GM18951 (cell line): Measurements from ENCODE around the gene TRIP11.

Source experiments
- POLR2A ChIP-seq: IDR thresholded peaks from 4 replicates; pipeline ENCODE4 v1.6.1; 2011; ENCODE audit warnings: mild to moderate bottlenecking; ENCODE audit not compliant: insufficient read length, insufficient read depth; ENCODE audit errors: extremely low read depth
- in situ Hi-C: fragments of 300-500 bp; cut with MboI; formaldehyde crosslinking; loops from one replicate; pipeline ENCODE4 v1.12.0; 2022; ENCODE audit warnings: low sequenced_read_pairs, mixed read lengths, inconsistent platforms; ENCODE audit not compliant: unreplicated experiment

TRIP11 gene

GRCh38 chr14:91956616-91957015, 83.2 kb downstream of the TRIP11 start:
- no peak for TF ChIP-seq POLR2A
- in situ Hi-C loops, result no loop called here

- no peak for TF ChIP-seq POLR2A
- in situ Hi-C loops, result no loop called here
Measured at GRCh38 chr14:91955168-91955567, 84.7 kb downstream of the TRIP11 start.

- in situ Hi-C loops, result no loop called here
- TF ChIP-seq POLR2A, result no peak
Measured at GRCh38 chr14:91953170-91953985, 86.5 kb downstream of the TRIP11 start.

- in situ Hi-C loops, result no loop called here
Measured at GRCh38 chr14:91947475-91948184, 92.2 kb downstream of the TRIP11 start, which contains the start of gene FBLN5. TSS of gene FBLN5 (minus strand) at chr14:91947694. CDS start at chr14:91947229, 465 bp downstream.

GRCh38 chr14:91946622-91947474, 93.0 kb downstream of the TRIP11 start:
- in situ Hi-C loops, result no loop called here
- TF ChIP-seq POLR2A, result no peak

More at GRCh38 chr14:91947475-91948184, 92.2 kb downstream of the TRIP11 start, which contains the start of gene FBLN5:
- no peak for TF ChIP-seq POLR2A

- TF ChIP-seq POLR2A, result no peak
- in situ Hi-C loops, result no loop called here
Measured at GRCh38 chr14:91945751-91946621, 93.9 kb downstream of the TRIP11 start.

- TF ChIP-seq POLR2A, result no peak
- in situ Hi-C loops, result no loop called here
Measured at GRCh38 chr14:91942946-91943345, 96.9 kb downstream of the TRIP11 start.

GRCh38 chr14:91942128-91942527, 97.7 kb downstream of the TRIP11 start:
- in situ Hi-C loops, result no loop called here
- no peak for TF ChIP-seq POLR2A

- TF ChIP-seq POLR2A, result no peak
Measured at GRCh38 chr14:91940209-91940608, 99.7 kb downstream of the TRIP11 start.

GRCh38 chr14:91935586-91935985, 104.3 kb downstream of the TRIP11 start:
- TF ChIP-seq POLR2A, result no peak
- in situ Hi-C loops, result no loop called here

More at GRCh38 chr14:91940209-91940608, 99.7 kb downstream of the TRIP11 start:
- in situ Hi-C loops, result no loop called here

GRCh38 chr14:91934554-91935285, 105.1 kb downstream of the TRIP11 start:
- in situ Hi-C loops, result no loop called here
- no peak for TF ChIP-seq POLR2A
